Testis (tissue), 2 donors: ENCODE data around the gene VPS54.

ENCODE experiments used
- POLR2A ChIP-seq: fragments of 450-650 bp; IDR thresholded peaks from one replicate; pipeline ENCODE4 v1.6.1; 2017; ENCODE audit warnings: antibody characterized with exemption, mild to moderate bottlenecking, moderate library complexity
- TF ChIP-seq, protein P1 (sequence below), 3 experiments: fragments of 450-650 bp in 2 of 3; fragments of 200-600 bp in 1 of 3; sonication (generic) in 1 of 3; IDR thresholded peaks; one replicate each; pipeline ENCODE4 v1.5.1; 2016 to 2019; ENCODE audit warnings: antibody characterized with exemption in 3 of 3, mild to moderate bottlenecking in 2 of 3, moderate library complexity in 1 of 3

DNA sequence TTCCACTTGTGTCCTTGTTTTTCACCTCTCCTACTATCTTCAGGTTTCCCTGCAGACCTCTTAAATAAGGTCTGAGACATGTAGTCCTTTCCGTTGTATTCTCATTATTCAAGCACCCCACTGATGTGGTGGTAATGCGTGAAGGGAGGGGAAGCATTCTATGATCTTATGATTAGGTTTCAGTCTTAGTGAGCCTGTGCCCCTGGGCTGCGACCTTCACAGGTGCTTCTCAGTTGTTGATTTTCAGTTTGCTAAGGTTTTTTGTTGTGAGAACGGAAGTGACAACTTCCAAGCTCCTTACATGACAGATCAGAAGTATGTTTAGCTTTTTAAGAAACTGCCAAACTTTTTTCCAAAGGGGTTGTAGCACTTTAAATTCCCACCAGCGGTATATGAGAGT lies 41.3 kb downstream of the VPS54 start:
- TF ChIP-seq, protein P1, sequence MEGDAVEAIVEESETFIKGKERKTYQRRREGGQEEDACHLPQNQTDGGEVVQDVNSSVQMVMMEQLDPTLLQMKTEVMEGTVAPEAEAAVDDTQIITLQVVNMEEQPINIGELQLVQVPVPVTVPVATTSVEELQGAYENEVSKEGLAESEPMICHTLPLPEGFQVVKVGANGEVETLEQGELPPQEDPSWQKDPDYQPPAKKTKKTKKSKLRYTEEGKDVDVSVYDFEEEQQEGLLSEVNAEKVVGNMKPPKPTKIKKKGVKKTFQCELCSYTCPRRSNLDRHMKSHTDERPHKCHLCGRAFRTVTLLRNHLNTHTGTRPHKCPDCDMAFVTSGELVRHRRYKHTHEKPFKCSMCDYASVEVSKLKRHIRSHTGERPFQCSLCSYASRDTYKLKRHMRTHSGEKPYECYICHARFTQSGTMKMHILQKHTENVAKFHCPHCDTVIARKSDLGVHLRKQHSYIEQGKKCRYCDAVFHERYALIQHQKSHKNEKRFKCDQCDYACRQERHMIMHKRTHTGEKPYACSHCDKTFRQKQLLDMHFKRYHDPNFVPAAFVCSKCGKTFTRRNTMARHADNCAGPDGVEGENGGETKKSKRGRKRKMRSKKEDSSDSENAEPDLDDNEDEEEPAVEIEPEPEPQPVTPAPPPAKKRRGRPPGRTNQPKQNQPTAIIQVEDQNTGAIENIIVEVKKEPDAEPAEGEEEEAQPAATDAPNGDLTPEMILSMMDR (IDR thresholded peaks at IDR 0.05): no peak
- TF ChIP-seq POLR2A: no peak
